Stimulated activated naive CD4-positive, alpha-beta T cell (primary cell): ENCODE data around the gene SNAP29.
"Not testable (repeated sequence)": the region's sequence is repeated elsewhere in the genome, so short reads cannot be mapped to it uniquely, and the experiment has no call there.

ENCODE experiments used
- DNase-seq, 6 experiments: peaks; one replicate each; lab custom pipeline; 2025; lab: John Stamatoyannopoulos, UW

Gene SNAP29

DNA sequence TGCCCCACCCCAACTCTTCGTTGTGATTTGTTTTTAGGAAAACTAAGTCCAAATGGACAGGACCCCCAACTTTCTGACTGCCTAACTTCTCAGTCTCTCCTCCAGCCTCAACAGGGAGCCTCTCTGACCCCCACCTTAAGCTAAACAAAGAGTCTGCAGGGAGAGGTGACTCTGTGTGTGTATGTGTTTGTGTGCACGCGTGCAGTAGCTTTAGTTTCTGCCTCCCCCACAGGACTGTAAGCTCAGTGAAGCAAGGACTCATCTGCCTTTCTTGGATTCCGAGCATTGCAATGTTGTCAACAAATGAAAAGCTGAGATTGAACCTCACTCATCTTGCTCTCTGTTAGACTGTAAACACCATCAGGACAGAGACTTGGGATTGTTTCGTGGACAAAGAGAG is 7.9 kb downstream of the SNAP29 start:
- no peak for DNase-seq

DNA sequence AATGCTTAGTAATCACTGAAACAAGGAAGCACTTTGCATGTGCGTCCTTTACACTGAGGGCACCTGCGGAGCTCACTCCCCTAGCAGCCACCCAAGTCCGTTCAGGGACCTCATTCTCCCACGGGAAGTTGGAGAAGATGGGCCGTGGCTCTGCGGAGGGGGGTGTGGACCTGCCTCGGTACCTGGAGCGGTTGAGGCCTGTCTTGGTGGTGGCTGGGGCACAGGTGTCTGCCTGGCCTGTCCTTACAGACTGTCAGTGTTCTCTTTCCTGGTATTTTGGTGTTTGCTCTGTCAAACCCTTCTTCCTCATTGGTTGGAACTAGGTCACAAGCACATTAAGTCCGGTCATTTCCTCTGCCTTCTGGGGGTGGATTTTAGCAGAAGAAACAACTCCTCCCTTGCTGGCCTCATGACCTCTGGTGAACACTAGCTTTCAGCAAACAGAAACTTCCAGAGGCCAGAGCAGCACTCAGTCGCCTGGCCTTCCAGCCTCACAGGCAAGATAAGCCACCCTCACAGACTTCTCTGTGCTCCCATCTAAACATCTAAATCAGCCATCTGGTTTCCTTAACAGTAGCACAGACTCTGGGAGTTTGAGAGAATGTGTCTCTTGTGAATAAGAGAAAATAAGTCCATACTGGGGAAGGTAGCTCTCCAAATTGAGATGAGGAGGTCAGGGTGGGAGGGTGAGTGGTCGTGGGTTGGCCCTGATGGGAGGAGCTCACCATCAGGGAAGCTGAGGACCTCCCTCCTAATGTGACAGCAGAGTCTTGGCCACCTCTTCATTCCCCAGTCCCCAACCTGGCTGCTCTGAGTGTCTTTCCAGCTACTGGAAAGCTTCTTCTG is 8.6 kb downstream of the SNAP29 start:
- no peak for DNase-seq

DNA sequence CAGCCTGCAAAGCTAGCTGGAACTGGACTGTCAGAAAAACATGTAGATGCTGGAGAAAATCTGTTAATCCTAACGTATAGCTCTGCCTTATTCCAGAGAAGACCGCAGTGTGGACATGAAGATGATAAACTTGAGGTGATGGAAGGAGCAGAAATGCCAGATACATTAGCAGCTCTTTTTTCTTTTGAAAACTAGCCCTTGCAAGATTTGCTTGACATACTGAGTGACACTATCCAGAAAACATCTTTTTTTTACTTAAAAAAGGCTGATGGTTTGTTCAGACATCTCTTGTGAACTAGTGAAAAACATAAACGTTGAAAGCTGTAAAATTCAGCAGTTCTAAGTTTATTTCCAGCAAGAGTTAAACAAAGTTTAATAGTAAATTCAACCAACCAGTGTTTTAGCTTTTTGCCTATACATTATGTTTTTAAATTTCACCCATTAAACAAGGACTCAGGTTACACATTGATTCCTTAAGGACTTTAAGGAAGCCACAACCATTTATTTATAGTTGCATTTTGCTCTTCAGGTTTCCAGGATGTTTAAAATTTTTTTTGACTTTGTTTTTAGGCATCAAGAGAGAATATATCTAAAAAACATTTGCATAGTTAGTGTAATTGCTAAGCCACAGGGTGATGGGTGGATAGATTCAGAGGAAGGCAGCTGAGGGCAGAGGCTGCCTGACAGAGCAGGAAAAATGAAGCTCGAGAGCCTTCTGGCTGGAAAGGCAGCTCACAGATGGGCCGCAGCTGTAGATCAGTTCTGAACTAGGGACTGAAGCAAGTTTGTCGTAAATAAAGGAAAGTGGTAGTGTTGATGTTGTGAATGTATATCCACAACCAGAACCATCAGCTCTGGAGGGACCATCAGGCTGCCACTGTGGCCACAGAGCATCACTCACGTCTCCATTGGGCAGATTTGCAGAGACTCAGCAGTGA is 9.5 kb downstream of the SNAP29 start:
- no peak for DNase-seq

DNA sequence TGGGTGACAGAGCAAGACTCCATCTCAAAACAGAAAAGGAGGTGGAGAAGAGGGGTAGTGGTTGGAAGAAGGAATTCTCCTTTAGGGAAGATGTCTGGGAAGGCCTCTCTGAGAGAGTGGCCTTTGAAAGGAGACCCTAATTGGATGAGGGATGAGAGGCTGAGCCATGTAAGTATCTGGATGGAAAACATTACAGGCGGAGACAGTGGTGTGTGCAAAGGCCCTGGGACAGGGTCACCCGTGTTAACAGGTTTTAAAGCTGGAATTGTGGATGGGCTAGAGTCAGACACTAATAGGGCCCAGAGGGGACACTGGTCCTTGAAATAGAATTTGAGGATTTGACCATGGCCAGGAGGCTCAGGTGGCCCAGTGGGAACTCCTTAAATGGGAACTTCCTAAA is 10.4 kb downstream of the SNAP29 start:
- no peak for DNase-seq

DNA sequence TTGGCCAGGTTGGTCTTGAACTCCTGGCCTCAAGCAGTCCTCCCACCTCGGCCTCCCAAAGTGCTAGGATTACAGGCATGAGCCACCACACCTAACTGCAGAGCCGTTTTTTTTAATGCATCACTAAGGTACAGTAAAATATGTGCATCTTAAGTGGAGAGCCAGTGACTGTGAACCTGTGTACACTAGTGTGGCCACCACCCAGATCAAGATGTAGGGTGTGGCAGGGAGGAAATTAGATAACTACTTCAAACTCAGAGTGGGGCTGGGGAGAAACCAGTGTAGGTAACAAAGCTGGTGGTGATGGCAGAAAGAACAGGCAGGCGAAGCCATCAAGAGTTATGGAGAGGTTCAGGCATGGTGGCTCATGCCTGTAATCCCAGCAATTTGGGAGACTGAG is 14.4 kb downstream of the SNAP29 start:
- no peak for DNase-seq

DNA sequence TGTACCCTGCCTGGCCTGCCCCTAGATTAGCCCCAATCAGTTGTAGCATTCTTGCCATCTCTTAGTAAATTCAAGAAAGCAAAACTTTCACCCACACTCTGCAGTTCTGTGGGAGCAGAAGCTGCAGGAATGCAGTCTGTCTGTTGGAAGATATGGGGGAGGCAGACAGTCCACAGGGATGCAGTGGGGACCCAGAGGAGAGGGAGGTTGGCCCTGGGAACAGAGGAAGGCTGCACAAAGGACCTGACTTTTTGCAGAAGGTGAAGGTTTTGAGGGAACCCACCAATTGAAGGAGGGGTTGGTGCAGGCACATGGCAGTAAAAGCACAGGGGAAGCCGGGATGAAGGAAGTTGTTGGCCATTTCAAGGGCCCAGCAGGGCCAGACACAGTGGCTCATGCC is 16.5 kb downstream of the SNAP29 start:
- no peak for DNase-seq

DNA sequence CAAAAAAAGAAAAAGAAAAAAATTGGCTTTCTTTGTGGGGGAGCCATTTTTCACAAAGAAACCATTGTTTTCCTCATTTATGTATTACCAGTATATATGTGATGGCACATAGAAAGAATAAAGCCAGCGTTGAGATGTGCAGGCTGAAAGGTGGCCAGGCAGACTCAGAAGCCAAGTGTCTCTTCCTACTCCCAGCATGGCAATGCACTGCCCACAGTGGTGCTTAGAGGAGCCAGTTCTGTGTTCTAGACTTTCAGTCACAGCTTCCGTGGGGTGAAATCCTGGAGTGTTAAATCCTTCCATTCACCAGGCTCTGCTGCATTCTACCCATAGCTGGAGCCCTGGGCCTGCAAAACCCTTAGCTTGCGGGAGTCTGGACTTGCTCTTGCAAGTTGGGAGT is 18.9 kb downstream of the SNAP29 start:
- DNase-seq = no peak

DNA sequence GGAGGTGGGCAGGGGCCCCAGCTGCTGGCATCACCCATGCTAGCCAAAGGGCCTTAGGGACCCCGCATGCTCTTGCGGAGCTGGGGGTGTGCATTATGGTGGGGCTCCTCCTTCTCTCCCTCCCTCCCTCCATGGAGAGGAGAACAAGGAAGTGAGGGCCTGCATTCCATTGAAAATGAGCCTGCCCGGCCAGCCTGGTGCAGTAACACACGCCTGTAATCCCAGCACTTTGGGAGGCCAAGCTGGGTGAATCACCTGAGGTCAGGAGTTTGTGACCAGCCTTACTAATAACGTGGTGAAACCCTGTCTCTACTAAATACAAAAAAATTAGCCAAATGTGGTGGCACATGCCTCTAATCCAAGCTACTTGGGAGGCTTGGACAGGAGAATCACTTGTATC is 22.4 kb downstream of the SNAP29 start:
- DNase-seq = no peak

DNA sequence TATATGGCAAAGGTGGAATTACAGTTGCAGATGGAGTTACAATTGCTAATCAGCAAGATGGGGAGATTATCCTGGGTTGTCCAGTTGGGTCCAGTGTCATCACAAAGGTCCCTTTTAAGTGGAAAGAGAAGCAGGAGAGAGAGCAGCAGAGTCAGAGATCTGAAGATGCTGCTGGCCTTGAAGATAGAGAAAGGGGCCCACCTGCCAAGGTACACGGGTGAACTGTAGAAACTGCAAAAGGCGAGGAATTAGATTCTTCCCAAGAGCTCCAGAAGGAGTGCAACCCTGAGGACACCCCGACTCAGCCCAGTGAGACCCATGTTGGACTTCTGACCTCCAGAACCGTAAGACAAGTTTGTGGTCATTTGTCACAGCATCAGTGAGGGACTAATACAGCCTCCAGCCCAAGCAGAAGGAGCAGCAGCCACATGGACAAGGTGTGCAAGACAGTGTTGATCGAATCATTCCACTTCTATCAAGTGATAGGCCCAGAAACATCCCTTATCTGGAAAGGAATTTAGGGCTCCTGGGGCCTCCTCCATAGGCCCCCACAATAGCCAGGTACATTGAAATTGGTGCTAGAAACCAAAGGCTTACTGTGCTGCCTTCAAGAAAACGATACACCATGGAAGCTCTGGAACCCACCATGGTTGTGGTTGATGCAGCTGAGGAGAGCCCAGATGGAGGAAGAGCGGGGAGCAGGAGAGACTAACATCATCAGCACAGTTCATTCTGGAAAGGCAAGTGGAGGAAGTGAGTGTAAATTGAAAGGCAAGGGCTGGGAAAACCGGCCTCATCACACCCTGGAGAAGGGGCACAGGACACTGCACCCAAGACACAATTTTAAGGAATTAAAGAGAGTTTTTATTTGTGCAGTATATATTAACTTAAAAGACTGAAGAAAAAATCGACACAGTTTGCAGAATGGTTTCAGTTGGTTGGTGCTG is 23.3 kb downstream of the SNAP29 start:
- no peak for DNase-seq

DNA sequence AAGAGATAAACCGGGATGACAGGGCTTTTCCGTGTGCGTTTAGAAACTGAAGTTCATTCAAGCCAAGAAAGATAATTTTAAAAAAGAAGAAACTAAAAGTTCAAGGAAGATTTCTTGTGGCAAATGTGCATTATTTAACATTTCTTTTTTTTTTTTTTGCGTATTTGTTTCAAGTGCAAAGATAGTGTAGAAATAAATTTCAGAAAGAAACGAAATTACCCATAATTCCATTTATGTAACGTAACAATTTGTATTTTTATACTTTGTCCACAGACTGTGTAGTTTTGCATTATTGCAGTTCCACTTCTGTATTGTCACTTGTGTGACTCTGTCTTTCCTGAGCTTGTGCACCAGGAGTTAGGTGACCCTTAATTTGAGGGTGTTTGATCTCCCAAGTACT is 24.0 kb downstream of the SNAP29 start:
- no peak for DNase-seq

DNA sequence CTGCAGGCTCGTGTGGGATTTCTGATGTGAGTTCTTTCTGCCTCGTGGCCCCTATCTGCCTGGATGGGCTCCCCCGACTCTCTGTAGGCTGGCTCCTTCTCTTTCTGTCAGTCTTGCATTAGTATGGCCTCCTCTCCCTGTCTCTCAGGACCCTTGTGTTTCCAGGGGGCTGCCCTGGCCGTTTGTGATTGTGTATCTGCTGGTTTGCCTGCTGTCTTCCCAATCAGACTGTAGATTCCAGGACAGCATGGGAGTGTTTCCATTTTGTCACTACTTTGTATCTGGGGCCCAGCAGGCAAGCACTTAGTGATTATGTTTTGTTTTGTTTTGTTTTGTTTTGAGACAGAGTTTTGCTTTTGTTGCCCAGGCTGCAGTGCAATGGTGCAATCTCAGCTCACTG is 25.6 kb downstream of the SNAP29 start:
- DNase-seq = no peak

DNA sequence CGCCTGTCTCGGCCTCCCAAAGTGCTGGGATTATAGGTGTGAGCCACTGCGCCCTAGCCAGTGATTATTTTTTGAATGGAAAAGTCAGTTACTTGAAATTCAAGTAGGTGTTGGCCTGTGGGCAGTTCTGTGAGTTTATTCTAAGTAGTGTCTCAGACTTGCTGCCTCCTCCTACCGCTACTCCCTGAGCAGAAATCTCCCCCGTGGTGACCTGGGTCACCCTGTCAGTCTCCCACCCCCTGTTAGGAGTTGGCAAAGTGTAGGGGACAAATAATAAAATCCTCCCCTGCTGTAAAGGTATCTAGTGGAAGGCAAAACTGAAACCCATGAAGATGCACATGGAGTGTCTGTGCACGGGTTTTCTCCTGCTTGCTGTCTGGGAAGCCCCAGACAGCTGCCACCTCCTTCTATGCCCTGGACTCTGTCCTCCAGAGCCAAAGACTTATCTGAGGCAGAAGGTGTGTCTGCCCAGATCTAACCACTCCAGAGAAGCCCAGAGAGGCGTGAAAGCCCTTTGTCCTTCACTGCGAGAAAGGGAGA is 26.3 kb downstream of the SNAP29 start:
- DNase-seq = no peak

DNA sequence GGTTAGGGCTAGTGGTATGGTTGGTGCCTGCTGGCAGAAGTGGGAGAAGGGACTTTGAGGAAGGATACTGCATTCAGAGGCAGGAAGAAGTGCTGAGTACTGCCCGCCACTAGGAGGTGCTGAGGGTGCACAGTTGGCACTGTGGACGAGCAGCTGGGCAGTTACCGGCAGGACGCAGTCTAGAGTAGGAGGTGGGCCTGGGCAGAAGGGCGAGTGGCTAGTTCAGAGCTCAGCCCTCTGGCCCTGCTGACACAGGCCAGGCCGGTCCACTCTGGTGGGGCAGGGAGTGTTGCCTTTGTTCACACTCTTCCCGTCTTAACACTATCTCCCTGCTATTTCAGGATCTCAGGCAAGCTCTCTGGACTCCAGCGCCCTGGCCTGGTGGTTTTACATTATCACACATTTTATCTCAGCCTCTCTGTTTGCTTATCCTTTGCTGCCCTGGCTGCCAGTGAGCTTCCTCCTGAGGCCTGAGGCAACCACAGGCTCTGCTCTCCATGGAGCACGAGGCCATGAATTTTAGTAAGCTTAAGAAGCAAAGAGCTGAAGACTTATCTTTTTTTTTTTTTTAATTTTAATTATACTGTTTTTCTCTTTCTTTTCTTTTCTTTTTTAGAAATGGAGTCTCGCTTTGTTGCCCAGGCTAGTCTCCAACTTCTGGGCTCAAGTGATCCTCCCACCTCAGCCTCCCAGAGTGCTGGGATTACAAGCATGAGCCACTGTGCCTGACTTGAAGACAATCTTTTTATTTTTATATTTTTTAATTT is 26.9 kb downstream of the SNAP29 start:
- DNase-seq = peak in 4 of 6 experiments; percentile 3 to 8 (median 5)

DNA sequence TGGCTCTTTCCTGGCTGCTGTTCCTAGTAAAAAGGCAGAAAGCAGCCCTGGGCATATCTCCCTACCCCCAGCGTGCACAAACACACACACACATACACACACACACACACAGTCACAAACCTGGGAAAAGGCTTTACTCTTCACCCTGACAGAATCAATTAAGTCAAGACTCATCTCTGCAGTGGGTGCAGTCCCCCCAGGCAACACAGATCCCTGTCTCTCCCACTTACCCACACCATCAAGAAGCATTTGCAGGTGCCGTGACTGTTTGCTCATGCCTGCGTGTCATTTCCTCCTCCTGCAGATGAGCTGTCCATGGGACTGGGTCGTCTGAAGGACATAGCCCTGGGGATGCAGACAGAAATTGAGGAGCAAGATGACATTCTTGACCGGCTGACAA is 28.6 kb downstream of the SNAP29 start:
- DNase-seq = no peak

DNA sequence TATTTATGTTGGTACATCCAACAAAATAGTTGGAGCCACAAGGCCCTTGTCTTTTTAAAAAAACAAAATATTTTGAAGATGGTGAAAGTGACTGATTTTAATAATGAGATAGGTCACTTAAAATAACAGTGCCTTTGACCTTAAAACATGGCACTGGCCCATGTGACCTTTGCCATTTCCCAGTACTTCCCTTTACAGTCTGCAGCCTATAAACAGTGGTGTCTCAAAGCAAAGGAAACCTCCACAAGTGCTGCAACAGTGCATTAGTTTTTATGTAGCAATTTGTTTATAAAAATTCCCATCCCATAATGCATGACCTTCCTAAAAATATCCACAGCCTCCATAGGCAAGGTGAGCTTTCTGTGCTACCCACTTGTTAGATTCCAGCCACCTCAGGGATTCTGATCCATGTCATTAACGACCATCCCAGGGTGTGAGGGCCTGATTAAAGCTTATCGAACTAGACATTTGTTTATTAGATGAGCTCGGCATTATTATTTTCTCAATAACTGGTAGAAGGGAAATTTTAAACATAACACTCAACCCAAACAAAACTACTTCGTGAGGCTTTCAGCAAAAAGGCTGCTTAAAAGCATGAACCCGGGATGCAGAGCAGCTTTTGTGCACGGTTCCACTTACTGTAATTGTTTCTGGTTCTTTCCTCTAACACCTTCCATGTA is 30.4 kb downstream of the SNAP29 start:
- no peak for DNase-seq

DNA sequence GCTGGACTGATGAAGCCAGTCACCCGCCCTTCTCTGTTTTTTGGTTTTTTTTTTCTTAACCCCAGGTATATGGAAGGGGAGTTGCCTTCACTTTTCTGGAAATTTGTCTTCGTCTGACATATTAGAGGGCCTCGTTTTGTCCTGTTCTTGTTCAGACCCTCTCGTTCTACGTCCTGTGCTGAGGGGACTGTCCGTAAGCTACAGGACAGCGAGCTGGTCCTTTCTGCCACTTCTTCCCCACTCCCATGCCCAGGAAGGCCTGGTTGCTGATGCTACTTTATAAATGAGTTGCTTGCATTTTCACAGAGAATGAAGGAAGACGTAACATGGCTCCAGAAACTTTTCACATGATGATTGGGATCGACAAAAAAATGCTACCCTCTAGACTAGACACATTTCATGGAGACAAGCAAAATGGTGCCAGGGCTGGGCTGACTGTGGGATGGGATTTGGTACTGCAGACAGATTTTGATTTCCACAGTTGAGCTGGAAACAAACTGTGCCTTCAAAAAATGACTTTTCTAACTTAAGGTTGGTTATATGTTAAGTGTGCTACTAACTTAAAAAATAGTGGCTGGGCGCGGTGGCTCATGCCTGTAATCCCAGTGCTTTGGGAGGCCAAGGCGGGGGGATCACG is 31.2 kb downstream of the SNAP29 start:
- DNase-seq = no peak

DNA sequence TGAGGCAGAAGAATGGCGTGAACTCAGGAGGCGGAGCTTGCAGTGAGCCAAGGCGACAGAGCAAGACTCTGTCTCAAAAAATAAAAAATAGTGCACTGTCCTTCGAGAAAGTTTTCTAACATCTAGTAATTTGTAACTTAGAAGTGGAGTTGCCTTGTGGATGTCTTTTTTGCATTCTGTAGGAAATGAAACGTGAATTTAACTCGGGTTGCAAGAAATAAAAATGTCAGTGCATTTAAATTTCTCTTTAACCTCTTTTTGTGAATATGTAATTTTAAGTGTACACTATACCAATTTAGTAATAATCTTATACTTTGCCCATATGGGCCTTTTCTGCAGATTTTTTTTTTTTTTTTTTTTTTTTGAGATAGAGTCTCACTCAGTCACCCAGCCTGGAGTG is 32.2 kb downstream of the SNAP29 start:
- no peak for DNase-seq

DNA sequence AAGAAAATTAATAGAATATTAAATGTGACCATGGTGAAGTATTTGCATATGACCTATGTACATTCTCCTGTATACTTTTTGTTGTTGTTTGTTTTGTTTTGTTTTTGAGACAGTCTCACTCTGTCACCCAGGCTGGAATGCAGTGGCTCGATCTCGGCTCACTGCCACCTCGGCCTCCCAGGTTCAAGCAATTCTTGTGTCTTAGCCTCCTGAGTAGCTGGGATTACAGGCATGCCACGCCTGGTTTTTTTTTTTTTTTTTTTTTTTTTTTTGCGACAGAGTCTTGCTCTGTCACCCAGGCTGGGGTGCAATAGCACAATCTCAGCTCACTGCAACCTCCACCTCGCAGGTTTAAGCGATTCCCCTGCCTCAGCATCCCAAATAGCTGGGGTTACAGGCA is 38.9 kb downstream of the SNAP29 start:
- DNase-seq = not testable (repeated sequence)

DNA sequence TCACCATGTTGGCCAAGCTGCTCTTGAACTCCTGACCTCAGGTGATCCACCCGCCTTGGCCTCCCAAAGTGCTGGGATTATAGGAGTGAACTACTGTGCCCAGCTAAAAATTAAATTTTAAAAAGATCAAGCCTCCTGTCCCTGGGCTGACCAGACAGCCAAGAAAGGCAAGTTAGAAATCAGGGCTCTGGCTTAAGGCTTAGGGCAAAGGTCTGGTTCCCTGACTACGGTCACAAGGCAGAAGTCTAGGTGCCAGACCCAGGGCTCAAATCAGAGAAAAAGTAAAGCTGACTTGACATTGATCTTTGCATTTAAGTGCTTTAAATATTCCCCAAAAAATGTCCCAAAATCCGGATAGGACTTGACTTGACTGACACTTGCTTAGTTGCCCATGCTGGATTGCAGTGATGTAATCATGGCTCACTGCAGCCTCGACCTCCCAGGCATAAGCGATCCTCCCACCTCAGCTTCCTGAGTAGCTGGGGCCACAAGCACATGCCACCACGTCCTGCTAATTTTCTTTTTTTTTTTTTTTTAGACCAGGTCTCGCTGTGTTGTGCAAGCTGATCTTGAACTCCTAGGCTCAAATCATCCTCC is 41.1 kb downstream of the SNAP29 start:
- DNase-seq = no peak
